OCI-LY1 (cell line): ENCODE measurements around the gene FBXL19.

Source experiments
- H2AFZ ChIP-seq: fragments of 200-600 bp; sonication (generic), shearing (Covaris generic); 2 replicates; pipeline ENCODE4 v1.6.0; 2014; ENCODE audit warnings: antibody characterized with exemption, mild to moderate bottlenecking, low read length
- H3F3A ChIP-seq: fragments of 200-600 bp; sonication (generic), shearing (Covaris generic); 2 replicates; pipeline ENCODE4 v1.6.0; 2014; ENCODE audit warnings: mild to moderate bottlenecking, antibody characterized with exemption, low read length, moderate library complexity; ENCODE audit not compliant: insufficient read depth
- H3K27ac ChIP-seq: fragments of 200-600 bp; sonication (generic); 2 replicates; pipeline ENCODE4 v1.5.1; 2014; ENCODE audit warnings: low read length, mixed run types, mild to moderate bottlenecking, low read depth; ENCODE audit not compliant: poor library complexity, severe bottlenecking
- H3K27me3 ChIP-seq: fragments of 200-600 bp; sonication (generic); 2 replicates; pipeline ENCODE4 v1.6.0; 2014; ENCODE audit warnings: antibody characterized with exemption, mild to moderate bottlenecking, low read length, moderate library complexity; ENCODE audit not compliant: insufficient read depth
- H3K36me3 ChIP-seq: fragments of 200-600 bp; sonication (generic); 2 replicates; pipeline ENCODE4 v1.6.1; 2014; ENCODE audit warnings: mild to moderate bottlenecking, antibody characterized with exemption, low read length, moderate library complexity, mixed read lengths; ENCODE audit not compliant: insufficient read depth
- H3K4me1 ChIP-seq: fragments of 200-600 bp; sonication (generic); 2 replicates; pipeline ENCODE4 v1.5.1; 2014; ENCODE audit warnings: mild to moderate bottlenecking, low read length, moderate library complexity; ENCODE audit not compliant: insufficient read depth, severe bottlenecking
- H3K4me2 ChIP-seq: fragments of 200-600 bp; sonication (generic), shearing (Covaris generic); 2 replicates; pipeline ENCODE4 v1.6.1; 2014; ENCODE audit warnings: low read length
- H3K4me3 ChIP-seq: fragments of 200-600 bp; sonication (generic); 2 replicates; pipeline ENCODE4 v1.5.1; 2014; ENCODE audit warnings: low read length, low read depth, mild to moderate bottlenecking, mixed read lengths; ENCODE audit not compliant: poor library complexity, severe bottlenecking
- H3K79me2 ChIP-seq: fragments of 200-600 bp; shearing (Covaris generic); 2 replicates; pipeline ENCODE4 v1.6.1; 2016; ENCODE audit warnings: mixed run types, low read length, mixed read lengths; ENCODE audit not compliant: insufficient read depth
- H3K9ac ChIP-seq: fragments of 200-600 bp; sonication (generic), shearing (Covaris generic); 2 replicates; pipeline ENCODE4 v1.6.1; 2014; ENCODE audit warnings: mild to moderate bottlenecking, low read length, mixed read lengths
- H3K9me2 ChIP-seq: fragments of 200-600 bp; sonication (generic), shearing (Covaris generic); 2 replicates; pipeline ENCODE4 v1.6.1; 2014; ENCODE audit warnings: low read depth, mild to moderate bottlenecking, low read length, mixed read lengths
- H3K9me3 ChIP-seq: fragments of 200-600 bp; shearing (Covaris generic); 2 replicates; pipeline ENCODE4 v1.6.1; 2014; ENCODE audit warnings: low read length, mixed read lengths
- H4K20me1 ChIP-seq: fragments of 200-600 bp; sonication (generic), shearing (Covaris generic); 2 replicates; pipeline ENCODE4 v1.6.0; 2016; ENCODE audit warnings: mild to moderate bottlenecking, low read length; ENCODE audit not compliant: insufficient read depth
- CTCF ChIP-seq: fragments of 200-600 bp; sonication (generic), shearing (Covaris generic); IDR thresholded peaks from 2 replicates; pipeline ENCODE4 v1.5.1; 2017; ENCODE audit warnings: mild to moderate bottlenecking, antibody characterized with exemption, low read length, moderate library complexity, mixed read lengths
- EZH2 ChIP-seq: fragments of 200-600 bp; sonication (generic), shearing (Covaris generic); IDR thresholded peaks from 2 replicates; pipeline ENCODE4 v1.8.0; 2017; ENCODE audit warnings: borderline replicate concordance, mixed run types, mild to moderate bottlenecking, antibody characterized with exemption, low read length, moderate library complexity, mixed read lengths

FBXL19 gene

GRCh38 chr16:30918614-30919013 lies 4.8 kb upstream of the FBXL19 start:
- Histone ChIP-seq H3K9ac (no peak overlapping the region), H3K9me3 (no peaks in the 10 kb centered on the region), H3K27me3 (no peaks in the 10 kb centered on the region), H3K4me1 (peaks cover 6% of the 10 kb centered on the region), H4K20me1 (no peaks in the 10 kb centered on the region), H2AFZ (no peak overlapping the region), H3K4me2 (no peak overlapping the region), H3K79me2 (no peaks in the 10 kb centered on the region), H3K4me3 (no peak overlapping the region), H3K9me2 (no peaks in the 10 kb centered on the region), H3F3A (no peaks in the 10 kb centered on the region), H3K27ac (no peak overlapping the region), H3K36me3 (no peaks in the 10 kb centered on the region)
- TF ChIP-seq CTCF = no peak

GRCh38 chr16:30920891-30921290 lies 2.5 kb upstream of the FBXL19 start:
- H3K9me3 ChIP-seq = no peaks in the 10 kb centered on the region
- no peak overlapping the region for H3K27ac ChIP-seq
- no peaks in the 10 kb centered on the region for H3F3A ChIP-seq
- no peak overlapping the region for H3K9ac ChIP-seq
- H3K27me3 ChIP-seq = no peaks in the 10 kb centered on the region
- no peaks in the 10 kb centered on the region for H4K20me1 ChIP-seq
- TF ChIP-seq EZH2 (no peak), CTCF (no peak)
- H3K36me3 ChIP-seq = no peaks in the 10 kb centered on the region
- no peaks in the 10 kb centered on the region for H3K9me2 ChIP-seq
- no peak overlapping the region for H3K4me2 ChIP-seq
- no peak overlapping the region for H3K4me3 ChIP-seq
- H3K79me2 ChIP-seq = no peaks in the 10 kb centered on the region
- peaks cover 19% of the 10 kb centered on the region for H3K4me1 ChIP-seq
- H2AFZ ChIP-seq = no peak overlapping the region

- Histone ChIP-seq H3K4me3 (peak overlapping the region; percentile 73), H3K4me1 (peaks cover 19% of the 10 kb centered on the region), H3K27ac (no peak overlapping the region), H3K9me3 (no peaks in the 10 kb centered on the region), H3K9me2 (no peaks in the 10 kb centered on the region), H3K36me3 (no peaks in the 10 kb centered on the region), H3K9ac (no peak overlapping the region), H3K27me3 (no peaks in the 10 kb centered on the region), H4K20me1 (no peaks in the 10 kb centered on the region), H3K79me2 (no peaks in the 10 kb centered on the region), H3K4me2 (peak overlapping the region; percentile 91), H2AFZ (no peak overlapping the region), H3F3A (no peaks in the 10 kb centered on the region)
- TF ChIP-seq CTCF (no peak), EZH2 (no peak)
Measured at GRCh38 chr16:30921459-30921747, 2.0 kb upstream of the FBXL19 start.
